Mesodermal cell (in vitro differentiated cells): ENCODE data around the gene KIF26B.

Source experiments
- H3K27ac ChIP-seq: 2 replicates; pipeline ENCODE4 v1.7.0; 2013; ENCODE audit warnings: mild to moderate bottlenecking, low read depth, low read length, moderate library complexity; ENCODE audit not compliant: severe bottlenecking
- H3K36me3 ChIP-seq: 2 replicates; pipeline ENCODE4 v1.7.1; 2013; ENCODE audit warnings: mild to moderate bottlenecking, low read length, moderate library complexity; ENCODE audit not compliant: control insufficient read depth, insufficient read depth
- H3K4me1 ChIP-seq: one replicate; pipeline ENCODE4 v1.7.1; 2013; ENCODE audit warnings: mild to moderate bottlenecking, low read length; ENCODE audit not compliant: insufficient read depth, control insufficient read depth, poor library complexity, severe bottlenecking
- H3K4me3 ChIP-seq: 2 replicates; pipeline ENCODE4 v1.7.0; 2013; ENCODE audit warnings: low read length, control low read depth, mild to moderate bottlenecking; ENCODE audit not compliant: insufficient read depth, poor library complexity, severe bottlenecking; ENCODE audit errors: extremely low read depth
- H3K9me3 ChIP-seq: 2 replicates; pipeline ENCODE4 v1.7.1; 2013; ENCODE audit warnings: mild to moderate bottlenecking, low read length, moderate library complexity; ENCODE audit not compliant: control insufficient read depth
- WGBS, 2 experiments: methylation state at CpG; one replicate each; pipeline ENCODE4 v1.1.5; 2013; ENCODE audit warnings: missing lambda C conversion rate in 2 of 2; ENCODE audit not compliant: insufficient coverage in 2 of 2; 5-methylcytosine and 5-hydroxymethylcytosine counted together

Gene KIF26B

GRCh38 chr1:245188403-245188802 is 33.6 kb downstream of the KIF26B start:
- Histone ChIP-seq H3K9me3 (no peaks in the 10 kb centered on the region), H3K36me3 (no peaks in the 10 kb centered on the region), H3K4me3 (no peak overlapping the region), H3K4me1 (no peaks in the 10 kb centered on the region), H3K27ac (no peak overlapping the region)
- 89 to 90% methylated on average over 1 to 2 of the region's 4 CpGs for WGBS, 2 experiments

- Histone ChIP-seq H3K27ac (no peak overlapping the region), H3K4me3 (no peak overlapping the region), H3K9me3 (no peaks in the 10 kb centered on the region), H3K36me3 (no peaks in the 10 kb centered on the region), H3K4me1 (no peaks in the 10 kb centered on the region)
- WGBS, 2 experiments = 54 to 75% methylated on average over 6 to 8 of the region's 9 CpGs
Measured at GRCh38 chr1:245195398-245195797, 40.6 kb downstream of the KIF26B start.

- WGBS, 2 experiments = no CpG with 5 or more reads among the region's 3 CpGs
- Histone ChIP-seq H3K9me3 (no peaks in the 10 kb centered on the region), H3K27ac (no peak overlapping the region), H3K4me3 (no peak overlapping the region), H3K4me1 (no peaks in the 10 kb centered on the region), H3K36me3 (no peaks in the 10 kb centered on the region)
Measured at GRCh38 chr1:245197121-245197520, 42.3 kb downstream of the KIF26B start.

- no peaks in the 10 kb centered on the region for H3K36me3 ChIP-seq
- H3K9me3 ChIP-seq = no peaks in the 10 kb centered on the region
- no peak overlapping the region for H3K4me3 ChIP-seq
- no peak overlapping the region for H3K27ac ChIP-seq
- WGBS, 2 experiments = 43% methylated on average over 1 of the region's 1 CpG; no CpG with 5 or more reads in 1 of the 2 experiments
- no peaks in the 10 kb centered on the region for H3K4me1 ChIP-seq
Measured at GRCh38 chr1:245197911-245198379, 43.2 kb downstream of the KIF26B start.

- Histone ChIP-seq H3K36me3 (peaks cover 4% of the 10 kb centered on the region), H3K4me3 (no peak overlapping the region), H3K27ac (no peak overlapping the region), H3K4me1 (no peaks in the 10 kb centered on the region), H3K9me3 (no peaks in the 10 kb centered on the region)
- 88 to 100% methylated on average over 1 of the region's 12 CpGs for WGBS, 2 experiments
Measured at GRCh38 chr1:245198748-245199516, 44.1 kb downstream of the KIF26B start.

- Histone ChIP-seq H3K9me3 (peaks cover 5% of the 10 kb centered on the region), H3K4me1 (no peaks in the 10 kb centered on the region), H3K4me3 (no peak overlapping the region), H3K27ac (no peak overlapping the region), H3K36me3 (peaks cover 4% of the 10 kb centered on the region)
- 100% methylated on average over 1 to 2 of the region's 4 CpGs for WGBS, 2 experiments
Measured at GRCh38 chr1:245200146-245200545, 45.4 kb downstream of the KIF26B start.

GRCh38 chr1:245201201-245201600 is 46.4 kb downstream of the KIF26B start:
- no peak overlapping the region for H3K27ac ChIP-seq
- H3K36me3 ChIP-seq = peaks cover 4% of the 10 kb centered on the region
- WGBS, 2 experiments = 67 to 72% methylated on average over 1 to 2 of the region's 4 CpGs
- H3K4me1 ChIP-seq = no peaks in the 10 kb centered on the region
- peaks cover 10% of the 10 kb centered on the region for H3K9me3 ChIP-seq
- H3K4me3 ChIP-seq = no peak overlapping the region

GRCh38 chr1:245201827-245202226 is 47.0 kb downstream of the KIF26B start:
- Histone ChIP-seq H3K4me3 (no peak overlapping the region), H3K36me3 (peaks cover 4% of the 10 kb centered on the region), H3K4me1 (no peaks in the 10 kb centered on the region), H3K9me3 (peaks cover 16% of the 10 kb centered on the region), H3K27ac (peak overlapping the region; percentile 5)
- WGBS, 2 experiments = 55 to 57% methylated on average over 4 to 5 of the region's 5 CpGs

- Histone ChIP-seq H3K4me1 (no peaks in the 10 kb centered on the region), H3K36me3 (peaks cover 7% of the 10 kb centered on the region), H3K4me3 (no peak overlapping the region), H3K9me3 (peaks cover 34% of the 10 kb centered on the region), H3K27ac (no peak overlapping the region)
- WGBS, 2 experiments = 88% methylated on average over 3 of the region's 3 CpGs; no CpG with 5 or more reads in 1 of the 2 experiments
Measured at GRCh38 chr1:245205396-245205795, 50.6 kb downstream of the KIF26B start.

- Histone ChIP-seq H3K36me3 (peaks cover 7% of the 10 kb centered on the region), H3K9me3 (peaks cover 34% of the 10 kb centered on the region), H3K4me3 (no peak overlapping the region), H3K4me1 (no peaks in the 10 kb centered on the region), H3K27ac (no peak overlapping the region)
- WGBS, 2 experiments = 86 to 100% methylated on average over 1 of the region's 1 CpG
Measured at GRCh38 chr1:245205864-245206263, 51.1 kb downstream of the KIF26B start.

GRCh38 chr1:245207056-245207638 is 52.4 kb downstream of the KIF26B start:
- H3K4me1 ChIP-seq = no peaks in the 10 kb centered on the region
- no peak overlapping the region for H3K4me3 ChIP-seq
- H3K9me3 ChIP-seq = peaks cover 34% of the 10 kb centered on the region
- 83 to 95% methylated on average over 9 of the region's 11 CpGs for WGBS, 2 experiments
- peaks cover 7% of the 10 kb centered on the region for H3K36me3 ChIP-seq
- H3K27ac ChIP-seq = no peak overlapping the region
